HepG2 (cell line): ENCODE data around the gene ZMAT2. TPM values are rescaled to one million over a fixed set of nuclear protein-coding genes. Genes with fewer than 3 reads are reported as not detected.
A peak's percentile ranks its signal among the peaks of the same experiment; 100 is the strongest.

Source experiments
- ATF7-NPFF ChIP-seq: sonication (generic); formaldehyde crosslinking; IDR thresholded peaks from 2 replicates; pipeline ENCODE4 v1.8.1; 2023; ENCODE audit warnings: mild to moderate bottlenecking, low read depth, missing genetic modification reagents, moderate library complexity
- CCAR2 ChIP-seq: fragments of 200-400 bp; formaldehyde crosslinking; optimal IDR thresholded peaks from 2 replicates; pipeline ENCODE3; 2018; ENCODE audit warnings: low read depth, mild to moderate bottlenecking, low read length, moderate library complexity
- EED ChIP-seq: sonication (generic); formaldehyde crosslinking; IDR thresholded peaks from 2 replicates; pipeline ENCODE4 v1.5.0; 2020; ENCODE audit warnings: mild to moderate bottlenecking, missing genetic modification reagents
- ELF1 ChIP-seq: sonication (generic); formaldehyde crosslinking; IDR thresholded peaks from 2 replicates; pipeline ENCODE4 v1.4.0; 2020; ENCODE audit warnings: missing genetic modification reagents
- FOXA3 ChIP-seq: IDR thresholded peaks from 2 replicates; pipeline ENCODE4 v1.6.1; 2016; ENCODE audit warnings: missing genetic modification reagents, missing compliant biosample characterization
- HMG20A ChIP-seq: IDR thresholded peaks from 2 replicates; pipeline ENCODE4 v1.6.1; 2016; ENCODE audit warnings: borderline replicate concordance
- HNRNPK ChIP-seq: fragments of 200-400 bp; formaldehyde crosslinking; IDR thresholded peaks from 2 replicates; pipeline ENCODE4 v1.6.1; 2018; ENCODE audit warnings: low read length, low read depth, moderate library complexity, mild to moderate bottlenecking; ENCODE audit not compliant: poor library complexity, severe bottlenecking
- MEIS2 ChIP-seq: sonication (generic); formaldehyde crosslinking; IDR thresholded peaks from 2 replicates; pipeline ENCODE4 v1.9.0; 2021; ENCODE audit warnings: mild to moderate bottlenecking, missing genetic modification reagents
- NR2C2 ChIP-seq: sonication (generic); formaldehyde crosslinking; IDR thresholded peaks from 2 replicates; pipeline ENCODE4 v1.4.0; 2020; ENCODE audit warnings: missing genetic modification reagents, mild to moderate bottlenecking, moderate library complexity, borderline replicate concordance
- PAX8 ChIP-seq: sonication (generic); formaldehyde crosslinking; IDR thresholded peaks from 2 replicates; pipeline ENCODE4 v1.8.0; 2022; ENCODE audit warnings: mild to moderate bottlenecking, missing genetic modification reagents, borderline replicate concordance
- PRMT3 ChIP-seq: sonication (generic); formaldehyde crosslinking; IDR thresholded peaks from 2 replicates; pipeline ENCODE4 v1.8.1; 2022; ENCODE audit warnings: low read depth, mild to moderate bottlenecking, moderate library complexity, missing genetic modification reagents, borderline replicate concordance
- RNF2 ChIP-seq: fragments of 450-650 bp; conservative IDR thresholded peaks from 2 replicates; pipeline ENCODE4 v1.6.1; 2016; ENCODE audit warnings: low read depth
- SIX4 ChIP-seq: sonication (generic); formaldehyde crosslinking; IDR thresholded peaks from 2 replicates; pipeline ENCODE4 v1.4.0; 2020; ENCODE audit warnings: missing genetic modification reagents
- SMC3 ChIP-seq: IDR thresholded peaks from 2 replicates; pipeline ENCODE4 v1.6.1; 2011; ENCODE audit warnings: low read length, improper control_type of control experiment
- SNAI1 ChIP-seq: sonication (generic); formaldehyde crosslinking; IDR thresholded peaks from 2 replicates; pipeline ENCODE4 v1.5.0; 2020; ENCODE audit warnings: mild to moderate bottlenecking, missing genetic modification reagents, borderline replicate concordance
- SP2 ChIP-seq: sonication (generic); formaldehyde crosslinking; IDR thresholded peaks from 2 replicates; pipeline ENCODE4 v1.5.1; 2020; ENCODE audit warnings: mild to moderate bottlenecking, missing genetic modification reagents
- SRSF9 ChIP-seq: fragments of 200-400 bp; formaldehyde crosslinking; IDR thresholded peaks from 2 replicates; pipeline ENCODE4 v1.6.1; 2018; ENCODE audit warnings: borderline replicate concordance, mild to moderate bottlenecking, low read depth, low read length; ENCODE audit not compliant: insufficient read depth, poor library complexity, severe bottlenecking
- TBL1XR1 ChIP-seq: fragments of 150-350 bp; IDR thresholded peaks from 2 replicates; pipeline ENCODE4 v1.6.1; 2014; ENCODE audit warnings: borderline replicate concordance, low read length; ENCODE audit not compliant: partially characterized antibody
- ZBTB3 ChIP-seq: sonication (generic); formaldehyde crosslinking; IDR thresholded peaks from 2 replicates; pipeline ENCODE4 v1.4.0; 2020; ENCODE audit warnings: low read depth, mild to moderate bottlenecking, moderate library complexity, missing genetic modification reagents, borderline replicate concordance
- ZFP1 ChIP-seq: IDR thresholded peaks from 2 replicates; pipeline ENCODE4 v1.6.1; 2016
- ZFP62 ChIP-seq: sonication (generic); formaldehyde crosslinking; IDR thresholded peaks from 2 replicates; pipeline ENCODE4 v1.4.0; 2020; ENCODE audit warnings: missing genetic modification reagents
- ZNF260 ChIP-seq: sonication (generic); formaldehyde crosslinking; IDR thresholded peaks from 2 replicates; pipeline ENCODE4 v1.4.0; 2020; ENCODE audit warnings: missing genetic modification reagents, low read depth, mild to moderate bottlenecking, borderline replicate concordance
- ZNF276 ChIP-seq: sonication (generic); formaldehyde crosslinking; IDR thresholded peaks from 2 replicates; pipeline ENCODE4 v1.4.0; 2020; ENCODE audit warnings: mild to moderate bottlenecking, low read depth, missing genetic modification reagents
- ZNF563 ChIP-seq: sonication (generic); formaldehyde crosslinking; IDR thresholded peaks from 2 replicates; pipeline ENCODE4 v1.8.0; 2022; ENCODE audit warnings: mild to moderate bottlenecking, moderate library complexity, missing genetic modification reagents
- ZNF564 ChIP-seq: sonication (generic); formaldehyde crosslinking; IDR thresholded peaks from 2 replicates; pipeline ENCODE4 v1.8.1; 2023; ENCODE audit warnings: mild to moderate bottlenecking, missing genetic modification reagents
- ZNF644 ChIP-seq: IDR thresholded peaks from 2 replicates; pipeline ENCODE4 v1.6.1; 2016; ENCODE audit warnings: low read depth
- ZNF781 ChIP-seq: sonication (generic); formaldehyde crosslinking; IDR thresholded peaks from 2 replicates; pipeline ENCODE4 v1.5.1; 2020; ENCODE audit warnings: borderline replicate concordance, mild to moderate bottlenecking, missing genetic modification reagents; ENCODE audit errors: not compliant biosample characterization
- ZNF883 ChIP-seq: sonication (generic); formaldehyde crosslinking; IDR thresholded peaks from 2 replicates; pipeline ENCODE4 v1.5.1; 2020; ENCODE audit warnings: mild to moderate bottlenecking, missing genetic modification reagents; ENCODE audit errors: not compliant biosample characterization
- polyA plus RNA-seq, 8 experiments: library from polyadenylated mRNA; depleted of rRNA in 3 of 8; stranded (reverse) in 7 of 8; unstranded in 1 of 8; fragments of >200 nt; fragmentation: Illumina TruSeq in 4 of 8; extraction: Trizol in 4 of 8; gene quantifications; 2 replicates each; pipeline versions ENCODE4 v1.2.1 to v1.2.3, GENCODE V29; 2011 to 2016; ENCODE audit warnings: low read depth in 4 of 8, missing spikeins in 1 of 8, mixed read lengths in 1 of 8; ENCODE audit not compliant: insufficient read depth in 1 of 8
- total RNA-seq, 5 experiments: library from RNA; depleted of rRNA; stranded (reverse); fragments of >200 nt; fragmentation: Illumina TruSeq; extraction: Trizol; gene quantifications; 2 replicates each; pipeline ENCODE4 v1.2.3, GENCODE V29; 2016; ENCODE audit warnings: low read depth in 1 of 5

Gene ZMAT2
- total and polyA plus RNA-seq, 2 of the 13 experiments (the other 11 are each of a cell fraction or from before 2014, with no cell fraction given), result 35.4 to 92.8 TPM

DNA sequence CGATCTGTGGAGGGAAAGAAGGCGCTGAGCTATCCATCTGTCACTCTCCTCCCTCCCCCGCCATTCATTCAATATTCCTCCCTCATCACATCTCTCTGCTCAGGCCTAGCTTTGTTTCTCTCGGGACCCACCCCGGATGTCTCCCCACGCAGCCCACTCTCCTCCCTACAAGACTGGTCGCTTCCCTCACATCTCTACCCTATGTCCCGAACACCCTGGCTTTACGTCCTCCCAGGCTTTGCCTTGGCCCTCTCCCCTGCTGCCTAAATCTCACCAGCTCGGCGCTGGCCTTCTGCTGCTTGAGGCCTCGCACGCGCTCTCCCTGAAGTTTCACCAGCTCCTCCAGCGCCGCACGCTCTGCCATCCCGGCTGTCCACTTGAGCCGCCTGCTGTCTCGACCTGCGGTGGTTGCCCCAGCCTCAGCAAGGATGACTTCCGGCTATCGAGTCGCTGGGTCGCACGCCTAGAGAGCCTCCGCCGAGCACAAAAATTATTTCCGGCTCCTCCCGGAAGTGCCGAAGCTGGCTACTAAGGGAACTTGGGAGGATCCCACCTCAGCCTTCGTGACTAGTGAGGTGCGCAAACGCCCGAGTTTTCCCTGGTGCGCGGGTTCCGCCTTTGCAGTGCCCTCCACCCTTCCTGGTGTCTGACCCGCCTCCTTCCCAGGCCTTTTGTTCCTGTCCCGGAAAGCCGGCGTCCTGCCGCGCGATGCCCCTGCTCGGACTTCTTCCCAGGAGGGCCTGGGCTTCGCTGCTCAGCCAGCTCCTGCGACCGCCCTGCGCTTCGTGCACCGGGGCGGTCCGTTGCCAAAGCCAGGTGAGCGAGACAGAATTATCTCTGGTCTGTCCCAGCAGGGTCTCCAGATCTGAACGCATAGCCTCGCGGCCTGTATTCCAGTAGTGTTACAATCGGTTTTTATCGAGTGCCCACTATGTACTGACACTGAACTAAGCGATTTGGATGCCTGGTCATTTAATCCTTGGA lies 9.0 kb upstream of the ZMAT2 start, which contains the start of the genes HARS1 and HARS2 (continued):
- peak; percentile 97 for TF ChIP-seq ELF1 (CRISPR knock-in tag)
- no peak for TF ChIP-seq ZBTB3 (CRISPR knock-in tag)
- peak; percentile 64; the same call in 1 of the 2 replicates for TF ChIP-seq RNF2
- no peak for TF ChIP-seq SMC3
- TF ChIP-seq FOXA3, result peak; percentile 69; the same call in 1 of the 2 replicates
- TF ChIP-seq SIX4, result no peak
- no peak for TF ChIP-seq ZNF260
- no peak for TF ChIP-seq PAX8
- no peak for TF ChIP-seq ZNF883
- TF ChIP-seq SP2, result 0 out of 2 replicates have a peak, but pooled peaks have one; percentile 60
- TF ChIP-seq ZFP62 (CRISPR knock-in tag), result no peak
- TF ChIP-seq SNAI1 (CRISPR knock-in tag), result peak; percentile 79; the same call in 1 of the 2 replicates
- TF ChIP-seq EED (CRISPR knock-in tag), result peak; percentile 71
- peak; percentile 95 for TF ChIP-seq NR2C2 (CRISPR knock-in tag)
- peak; percentile 86 for TF ChIP-seq ZNF563 (CRISPR knock-in tag)
- TF ChIP-seq HNRNPK, result no peak
- TF ChIP-seq MEIS2, result peak; percentile 69; the same call in 1 of the 2 replicates
- no peak for TF ChIP-seq ATF7-NPFF (CRISPR knock-in tag)
- peak; percentile 74; the same call in 1 of the 2 replicates for TF ChIP-seq ZNF276
- TF ChIP-seq PRMT3 (CRISPR knock-in tag), result no peak
- TF ChIP-seq TBL1XR1, result peak; percentile 15
- TF ChIP-seq ZNF781, result peak; percentile 42
- no peak for TF ChIP-seq ZNF564 (CRISPR knock-in tag)
- no peak for TF ChIP-seq HMG20A (CRISPR knock-in tag)
- TF ChIP-seq SRSF9, result no peak
- peak; percentile 77 for TF ChIP-seq ZFP1 (CRISPR knock-in tag)
- no peak for TF ChIP-seq CCAR2
- TF ChIP-seq ZNF644, result no peak
